ENCODE data around the gene PTMS. TPM values are rescaled to one million over a fixed set of nuclear protein-coding genes. Genes with fewer than 3 reads are reported as not detected.
A peak's percentile ranks its signal among the peaks of the same experiment; 100 is the strongest.

The PTMS gene
- total RNA-seq, 1 experiment from 2014 or later, result 62.9 TPM

GRCh38 chr12:6765048-6765633 lies 1.0 kb upstream of the PTMS start:
- CTCF ChIA-PET, result interaction anchor here (1.5 to 2.5 kb wide), 3 partner anchors 12 to 87 kb away, joined by 4 to 24 read pairs (median 8); partner anchors contain the start of genes MLF2 and USP5
- H3K9me3 Mint-ChIP-seq (ENCODE audit: low read depth, unreplicated experiment), result peaks cover 2% of the 10 kb centered on the region
- DNase-seq, result no peak
- intact Hi-C loops (cut with micrococcal nuclease; ENCODE audit: unreplicated experiment), result no loop called here
- TF ChIP-seq CTCF (IDR thresholded peaks at IDR 0.05; ENCODE audit: unreplicated experiment), result no peak
- H3K4me1 Mint-ChIP-seq (ENCODE audit: low read depth, unreplicated experiment), result peaks cover 40% of the 10 kb centered on the region
- no TSS peak for BruUV-seq (replicated peaks)
- peak overlapping the region; percentile 81 for H3K4me3 Mint-ChIP-seq (ENCODE audit: low read depth, unreplicated experiment)
- peak overlapping the region; percentile 34 for H3K27ac Mint-ChIP-seq (ENCODE audit: unreplicated experiment)
- H3K27me3 Mint-ChIP-seq (ENCODE audit: unreplicated experiment), result peaks cover 31% of the 10 kb centered on the region
- H3K36me3 Mint-ChIP-seq (ENCODE audit: insufficient read depth, unreplicated experiment), result peaks cover 50% of the 10 kb centered on the region

GRCh38 chr12:6766651-6767349 lies 637 bp downstream of the PTMS start:
- no TSS peak for BruUV-seq (replicated peaks)
- DNase-seq, result peak; percentile 87
- H3K4me1 Mint-ChIP-seq (ENCODE audit: low read depth, unreplicated experiment), result peaks cover 40% of the 10 kb centered on the region
- H3K36me3 Mint-ChIP-seq (ENCODE audit: insufficient read depth, unreplicated experiment), result peaks cover 50% of the 10 kb centered on the region
- intact Hi-C loops (cut with micrococcal nuclease; ENCODE audit: unreplicated experiment), result no loop called here
- H3K9me3 Mint-ChIP-seq (ENCODE audit: low read depth, unreplicated experiment), result peaks cover 2% of the 10 kb centered on the region
- peak overlapping the region; percentile 80 for H3K27ac Mint-ChIP-seq (ENCODE audit: unreplicated experiment)
- CTCF ChIA-PET, result interaction anchor here (0.5 to 2.5 kb wide), 12 partner anchors 11 to 355 kb away, joined by 3 to 24 read pairs (median 4); partner anchors contain the start of genes COPS7A, MLF2, P3H3 and ZNF384
- H3K4me3 Mint-ChIP-seq (ENCODE audit: low read depth, unreplicated experiment), result peak overlapping the region; percentile 81
- H3K27me3 Mint-ChIP-seq (ENCODE audit: unreplicated experiment), result peaks cover 34% of the 10 kb centered on the region
- TF ChIP-seq CTCF (IDR thresholded peaks at IDR 0.05; ENCODE audit: unreplicated experiment), result peak; percentile 61

GRCh38 chr12:6767353-6768319 lies 1.5 kb downstream of the PTMS start:
- Mint-ChIP-seq H3K36me3 (ENCODE audit: insufficient read depth, unreplicated experiment) (peaks cover 50% of the 10 kb centered on the region), H3K9me3 (ENCODE audit: low read depth, unreplicated experiment) (no peaks in the 10 kb centered on the region), H3K4me1 (ENCODE audit: low read depth, unreplicated experiment) (peaks cover 33% of the 10 kb centered on the region), H3K27me3 (ENCODE audit: unreplicated experiment) (peaks cover 43% of the 10 kb centered on the region), H3K27ac (ENCODE audit: unreplicated experiment) (peak overlapping the region; percentile 80), H3K4me3 (ENCODE audit: low read depth, unreplicated experiment) (peak overlapping the region; percentile 81)
- CTCF ChIA-PET, result interaction anchor here (0.6 to 2.5 kb wide), 9 partner anchors 10 to 356 kb away, joined by 3 to 24 read pairs (median 4); partner anchors contain the start of genes COPS7A, MLF2 and ZNF384
- intact Hi-C loops (cut with micrococcal nuclease; ENCODE audit: unreplicated experiment), result loop anchor here (1.0 kb wide), 1 partner anchor 33 kb away; no protein-coding TSS in a partner anchor
- DNase-seq, result no peak
- no peak for TF ChIP-seq CTCF (IDR thresholded peaks at IDR 0.05; ENCODE audit: unreplicated experiment)
- BruUV-seq (replicated peaks), result TSS peak; percentile 57

- H3K4me3 Mint-ChIP-seq (ENCODE audit: low read depth, unreplicated experiment), result peak overlapping the region; percentile 18
- intact Hi-C loops (cut with micrococcal nuclease; ENCODE audit: unreplicated experiment), result loop anchor here (1.0 kb wide), 1 partner anchor 32 kb away; no protein-coding TSS in a partner anchor
- peaks cover 51% of the 10 kb centered on the region for H3K27me3 Mint-ChIP-seq (ENCODE audit: unreplicated experiment)
- peaks cover 50% of the 10 kb centered on the region for H3K36me3 Mint-ChIP-seq (ENCODE audit: insufficient read depth, unreplicated experiment)
- no peak for DNase-seq
- no peak for TF ChIP-seq CTCF (IDR thresholded peaks at IDR 0.05; ENCODE audit: unreplicated experiment)
- H3K4me1 Mint-ChIP-seq (ENCODE audit: low read depth, unreplicated experiment), result peaks cover 32% of the 10 kb centered on the region
- CTCF ChIA-PET, result no interaction called here
- BruUV-seq (replicated peaks), result no TSS peak
- no peak overlapping the region for H3K27ac Mint-ChIP-seq (ENCODE audit: unreplicated experiment)
- H3K9me3 Mint-ChIP-seq (ENCODE audit: low read depth, unreplicated experiment), result no peaks in the 10 kb centered on the region
Observed at GRCh38 chr12:6768437-6768914, 2.3 kb downstream of the PTMS start.

Measured in Calu3 (cell line).